PC-9 (cell line): ENCODE data around the gene PET100. TPM values are rescaled to one million over a fixed set of nuclear protein-coding genes. Genes with fewer than 3 reads are reported as not detected.
A peak's percentile ranks its signal among the peaks of the same experiment; 100 is the strongest.

Experiments used
- Bru-seq: library from RNA; stranded (reverse); fragments of 400-500 nt; gene quantifications from one replicate; lab custom pipeline; 2021; lab: Mats Ljungman, UMichigan
- BruChase-seq, 2 experiments: library from RNA; stranded (reverse); fragments of 400-500 nt; gene quantifications; one replicate each; lab custom pipeline; 2021; lab: Mats Ljungman, UMichigan
- BruUV-seq: library from RNA; stranded (reverse); fragments of 400-500 nt; replicated peaks from 2 replicates; lab custom pipeline; 2021; lab: Mats Ljungman, UMichigan
- CTCF ChIA-PET: fragments of 300-600 bp; sonication (Branson Sonifier 250); formaldehyde crosslinking; loops from one replicate; lab custom pipeline; 2022; ENCODE audit warnings: antibody characterized with exemption; lab: Charles Lee
- POLR2A ChIA-PET: fragments of 300-600 bp; sonication (Branson Sonifier 250); formaldehyde crosslinking; loops from one replicate; lab custom pipeline; 2022; ENCODE audit warnings: antibody characterized with exemption; ENCODE audit not compliant: unreplicated experiment; lab: Charles Lee
- DNase-seq, 2 experiments: peaks; one replicate each; pipeline versions ENCODE4 v3.0.0 to v3.0.0-alpha.2; 2015 to 2022; ENCODE audit warnings: mixed read lengths in 1 of 2
- H2AFZ ChIP-seq: fragments of 200-600 bp; sonication (generic); 2 replicates; pipeline ENCODE4 v1.8.1; 2017; ENCODE audit warnings: antibody characterized with exemption
- H3F3A ChIP-seq: fragments of 200-600 bp; sonication (generic); 2 replicates; pipeline ENCODE4 v1.8.1; 2017; ENCODE audit warnings: antibody characterized with exemption, mild to moderate bottlenecking, low read depth; ENCODE audit not compliant: insufficient read depth
- H3K27ac ChIP-seq: fragments of 200-600 bp; sonication (generic); 2 replicates; pipeline ENCODE4 v1.6.1; 2016; ENCODE audit warnings: mixed run types
- H3K27me3 ChIP-seq: fragments of 200-600 bp; sonication (generic); 2 replicates; pipeline ENCODE4 v1.6.1; 2016; ENCODE audit warnings: low read depth, mixed run types; ENCODE audit not compliant: insufficient read depth
- H3K36me3 ChIP-seq: fragments of 200-600 bp; sonication (generic); 2 replicates; pipeline ENCODE4 v1.6.1; 2016; ENCODE audit warnings: low read depth, mixed run types
- H3K4me1 ChIP-seq: fragments of 200-600 bp; sonication (generic); replicated peaks from 2 replicates; pipeline ENCODE4 v1.6.1; 2016; ENCODE audit warnings: mixed run types; ENCODE audit not compliant: insufficient read depth
- H3K4me2 ChIP-seq: fragments of 200-600 bp; sonication (generic); 2 replicates; pipeline ENCODE4 v1.6.1; 2017; ENCODE audit warnings: mixed run types
- H3K4me3 ChIP-seq: fragments of 200-600 bp; sonication (generic); 2 replicates; pipeline ENCODE4 v1.6.1; 2016; ENCODE audit warnings: mixed run types
- H3K79me2 ChIP-seq: fragments of 200-600 bp; sonication (generic); 2 replicates; pipeline ENCODE4 v1.6.1; 2017; ENCODE audit warnings: low read depth, mixed run types
- H3K9me2 ChIP-seq: fragments of 200-600 bp; sonication (generic); 2 replicates; pipeline ENCODE4 v1.8.1; 2017; ENCODE audit warnings: mild to moderate bottlenecking; ENCODE audit not compliant: insufficient read depth
- H3K9me3 ChIP-seq: fragments of 200-600 bp; sonication (generic); 2 replicates; pipeline ENCODE4 v1.8.1; 2016; ENCODE audit warnings: low read depth; ENCODE audit not compliant: insufficient read depth
- H4K20me1 ChIP-seq: fragments of 200-600 bp; sonication (generic); 2 replicates; pipeline ENCODE4 v1.8.1; 2017; ENCODE audit not compliant: insufficient read depth
- EZH2 ChIP-seq: fragments of 200-600 bp; sonication (generic); IDR thresholded peaks from 2 replicates; pipeline ENCODE4 v1.8.0; 2017; ENCODE audit warnings: antibody characterized with exemption, low read depth
- intact Hi-C: fragments of 100-400 bp; cut with micrococcal nuclease; formaldehyde crosslinking; loops from one replicate; pipeline ENCODE4 v1.10.0; 2022; ENCODE audit not compliant: unreplicated experiment
- long read RNA-seq: library from polyadenylated mRNA; stranded (forward); transcript quantifications from one replicate; pipeline ENCODE4 v2.0.0, GENCODE V29; 2022
- total RNA-seq: library from RNA; stranded (reverse); gene quantifications from 2 replicates; pipeline ENCODE4 v1.2.3, GENCODE V29; 2021
- TF ChIP-seq, protein P1 (sequence below): fragments of 200-600 bp; sonication (generic); conservative IDR thresholded peaks from 2 replicates; pipeline ENCODE4 v1.6.1; 2017; ENCODE audit warnings: mixed run types, antibody characterized with exemption, mild to moderate bottlenecking, moderate library complexity

PET100 gene, protein sequence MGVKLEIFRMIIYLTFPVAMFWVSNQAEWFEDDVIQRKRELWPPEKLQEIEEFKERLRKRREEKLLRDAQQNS
- 149 and 222 TPM in 2 replicates for total RNA-seq
- Bru-seq, nascent RNA, result percentile 70 among the genes with signal in this experiment
- BruChase-seq, experiment 1, labeled RNA remaining after a 2-hour chase, result percentile 71 among the genes with signal in this experiment
- percentile 69 among the genes with signal in this experiment for BruChase-seq, experiment 2, labeled RNA remaining after a 6-hour chase
- long read RNA-seq, transcript PET100-202 (4 exons, 719 nt), result major isoform, 423 of 459 reads
- long read RNA-seq, transcript PET100-201 (3 exons, 219 nt), result minor isoform, 5 of 459 reads
- long read RNA-seq, partial matches to known transcripts, result 12 of 459 reads
- long read RNA-seq, other reads (novel, unspliced or antisense), result 13 of 459 reads

DNA sequence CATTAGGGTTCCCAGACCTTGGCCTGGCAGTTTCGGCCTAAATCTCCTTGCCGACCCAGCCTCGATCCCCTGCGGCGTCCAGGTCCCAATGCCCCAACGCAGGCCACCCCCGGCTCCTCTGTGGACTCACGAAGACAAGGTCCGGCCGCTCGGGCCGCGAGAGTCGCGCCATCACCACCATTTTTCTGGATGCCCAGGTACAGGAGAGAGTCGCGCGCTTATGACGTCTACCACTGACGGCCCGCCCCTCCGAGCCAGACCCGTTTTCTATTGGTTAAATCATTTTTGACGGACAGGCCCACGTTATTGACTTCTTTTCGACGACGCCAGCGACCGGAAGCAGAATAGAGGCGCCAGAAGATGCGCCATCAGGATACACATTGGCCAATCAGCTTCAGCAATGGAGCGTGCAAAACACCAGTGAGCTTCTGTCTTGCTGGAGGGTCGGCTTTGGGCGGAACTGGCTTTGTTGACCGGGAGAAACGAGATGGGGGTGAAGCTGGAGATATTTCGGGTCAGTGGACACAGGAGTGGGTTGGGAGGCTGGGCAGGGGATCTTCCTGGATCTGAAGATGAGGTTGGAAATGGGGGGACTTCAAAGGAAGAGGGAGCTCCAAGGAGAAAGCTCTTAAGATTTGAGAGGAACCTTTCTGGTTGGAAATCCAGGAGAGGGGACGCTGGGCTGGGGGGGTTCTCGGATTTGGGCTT, at the start of gene PET100, which contains the start of gene XAB2:
Gene PET100 (plus strand): TSS at position 447 of the 708 bp plus-strand sequence. CDS start 41 bp downstream, at position 488.
Gene XAB2 (minus strand): TSS at position 199 of the 708 bp plus-strand sequence. CDS start 18 bp downstream, at position 181.
- no peak for TF ChIP-seq EZH2
- TF ChIP-seq, protein P1, sequence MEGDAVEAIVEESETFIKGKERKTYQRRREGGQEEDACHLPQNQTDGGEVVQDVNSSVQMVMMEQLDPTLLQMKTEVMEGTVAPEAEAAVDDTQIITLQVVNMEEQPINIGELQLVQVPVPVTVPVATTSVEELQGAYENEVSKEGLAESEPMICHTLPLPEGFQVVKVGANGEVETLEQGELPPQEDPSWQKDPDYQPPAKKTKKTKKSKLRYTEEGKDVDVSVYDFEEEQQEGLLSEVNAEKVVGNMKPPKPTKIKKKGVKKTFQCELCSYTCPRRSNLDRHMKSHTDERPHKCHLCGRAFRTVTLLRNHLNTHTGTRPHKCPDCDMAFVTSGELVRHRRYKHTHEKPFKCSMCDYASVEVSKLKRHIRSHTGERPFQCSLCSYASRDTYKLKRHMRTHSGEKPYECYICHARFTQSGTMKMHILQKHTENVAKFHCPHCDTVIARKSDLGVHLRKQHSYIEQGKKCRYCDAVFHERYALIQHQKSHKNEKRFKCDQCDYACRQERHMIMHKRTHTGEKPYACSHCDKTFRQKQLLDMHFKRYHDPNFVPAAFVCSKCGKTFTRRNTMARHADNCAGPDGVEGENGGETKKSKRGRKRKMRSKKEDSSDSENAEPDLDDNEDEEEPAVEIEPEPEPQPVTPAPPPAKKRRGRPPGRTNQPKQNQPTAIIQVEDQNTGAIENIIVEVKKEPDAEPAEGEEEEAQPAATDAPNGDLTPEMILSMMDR, result no peak
- DNase-seq, result peak; percentile 95 to 98
- Histone ChIP-seq H3K4me2 (peak within 1 kb of the TSS; percentile 100), H3K4me3 (peak within 1 kb of the TSS; percentile 92), H3K27me3 (no peaks in the 10 kb centered on the region), H3K4me1 (peaks cover 18% of the 10 kb centered on the region), H3F3A (no peaks in the 10 kb centered on the region; the same call in 1 of the 2 replicates), H3K9me3 (no peaks in the 10 kb centered on the region), H3K27ac (peak within 1 kb of the TSS; percentile 45), H4K20me1 (0 out of 2 replicates have a peak, but pooled peaks cover 10% of the 10 kb centered on the region), H3K9me2 (no peaks in the 10 kb centered on the region), H2AFZ (peak within 1 kb of the TSS; percentile 70), H3K36me3 (no peaks in the 10 kb centered on the region), H3K79me2 (peaks cover 63% of the 10 kb centered on the region)
- CTCF ChIA-PET, result interaction anchor here (0.5 to 1.6 kb wide), 5 partner anchors 10 to 316 kb away, joined by 3 to 12 read pairs (median 6); no protein-coding TSS in a partner anchor
- intact Hi-C loops, result loop anchor here (1.0 kb wide), 1 partner anchor 10 kb away; no protein-coding TSS in a partner anchor
- POLR2A ChIA-PET, result interaction anchor here (0.6 to 1.0 kb wide), 3 partner anchors 10 to 291 kb away, joined by 4 to 15 read pairs (median 8); partner anchors contain the start of gene SNAPC2
- BruUV-seq, result no TSS peak

- DNase-seq, result peak; percentile 37 to 51
- peaks cover 8% of the 10 kb centered on the region; the same call in 1 of the 2 replicates for H3F3A ChIP-seq
- no peak overlapping the region for H3K4me2 ChIP-seq
- H3K27ac ChIP-seq, result no peak overlapping the region
- H3K36me3 ChIP-seq, result no peaks in the 10 kb centered on the region
- no peaks in the 10 kb centered on the region for H3K9me3 ChIP-seq
- H3K9me2 ChIP-seq, result no peaks in the 10 kb centered on the region
- intact Hi-C loops, result no loop called here
- TF ChIP-seq EZH2, result no peak
- TF ChIP-seq, protein P1, result no peak
- H3K4me3 ChIP-seq, result no peak overlapping the region
- H3K4me1 ChIP-seq, result no peaks in the 10 kb centered on the region; the same call in 1 of the 2 replicates
- no peak overlapping the region for H2AFZ ChIP-seq
- peaks cover 30% of the 10 kb centered on the region; the same call in 1 of the 2 replicates for H3K27me3 ChIP-seq
- ChIA-PET CTCF (interaction anchor here (0.6 kb wide), 1 partner anchor 17 kb away, joined by 3 read pairs; no protein-coding TSS in a partner anchor), POLR2A (interaction anchor here (0.6 kb wide), 1 partner anchor 336 kb away, joined by 4 read pairs; no protein-coding TSS in a partner anchor)
- H3K79me2 ChIP-seq, result no peaks in the 10 kb centered on the region
- no peaks in the 10 kb centered on the region for H4K20me1 ChIP-seq
- BruUV-seq, result no TSS peak
These were observed 47.1 kb upstream of the PET100 start for GRCh38 chr19:7582446-7582845.

DNA sequence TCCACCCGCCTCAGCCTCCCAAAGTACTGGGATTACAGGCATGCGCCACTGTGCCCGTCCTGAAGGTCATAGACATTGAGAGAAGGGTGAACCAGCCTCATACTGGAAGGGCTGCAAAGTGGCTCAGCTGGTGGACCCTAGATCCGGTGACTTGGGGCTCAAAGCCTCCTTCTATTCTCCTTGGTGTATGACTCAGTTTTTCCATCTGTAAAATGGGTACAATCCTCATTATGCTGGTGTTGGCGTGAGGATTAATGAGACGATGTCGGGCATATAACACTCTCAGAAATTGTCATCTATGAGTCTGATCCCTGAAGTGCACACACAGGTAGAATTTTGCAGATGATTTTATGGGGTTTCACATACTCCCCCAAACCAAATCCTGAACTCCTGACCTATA, 39.8 kb upstream of the PET100 start:
- TF ChIP-seq, protein P1, result no peak
- no peak for TF ChIP-seq EZH2

More for the DNA sequence above, 39.8 kb upstream of the PET100 start:
- H3F3A ChIP-seq, result peaks cover 12% of the 10 kb centered on the region
- no peak overlapping the region for H2AFZ ChIP-seq
- DNase-seq, result no peak
- ChIA-PET CTCF (interaction anchor here (0.6 kb wide), 1 partner anchor 21 kb away, joined by 23 read pairs; no protein-coding TSS in a partner anchor), POLR2A (no interaction called here)
- no TSS peak for BruUV-seq
- H3K4me3 ChIP-seq, result no peak overlapping the region
- H3K4me1 ChIP-seq, result peaks cover 14% of the 10 kb centered on the region
- no peaks in the 10 kb centered on the region for H3K36me3 ChIP-seq
- H3K4me2 ChIP-seq, result peak overlapping the region; percentile 67
- H3K9me2 ChIP-seq, result no peaks in the 10 kb centered on the region
- no peak overlapping the region for H3K27ac ChIP-seq
- no peaks in the 10 kb centered on the region for H3K79me2 ChIP-seq
- intact Hi-C loops, result no loop called here
- H4K20me1 ChIP-seq, result no peaks in the 10 kb centered on the region
- no peaks in the 10 kb centered on the region for H3K27me3 ChIP-seq
- no peaks in the 10 kb centered on the region for H3K9me3 ChIP-seq
